Calu3 (cell line): ENCODE data around the gene NKX6-2. TPM values are rescaled to one million over a fixed set of nuclear protein-coding genes. Genes with fewer than 3 reads are reported as not detected.

Source experiments
- BruUV-seq: library from RNA; stranded (reverse); fragments of 400-500 nt; replicated peaks from 2 replicates; lab custom pipeline; 2021; lab: Mats Ljungman, UMichigan
- CTCF ChIA-PET: fragments of 300-600 bp; sonication (Branson Sonifier 250); formaldehyde crosslinking; loops from one replicate; lab custom pipeline; 2022; ENCODE audit warnings: antibody characterized with exemption; lab: Charles Lee
- DNase-seq: peaks from one replicate; pipeline ENCODE4 v3.0.0; 2022
- H3K27ac Mint-ChIP-seq: one replicate; pipeline ENCODE4 v1.8.0; 2022; ENCODE audit warnings: mixed read lengths; ENCODE audit not compliant: unreplicated experiment
- H3K27me3 Mint-ChIP-seq: one replicate; pipeline ENCODE4 v1.8.0; 2022; ENCODE audit warnings: mixed read lengths; ENCODE audit not compliant: unreplicated experiment
- H3K36me3 Mint-ChIP-seq: one replicate; pipeline ENCODE4 v1.8.0; 2022; ENCODE audit warnings: mild to moderate bottlenecking, moderate library complexity, mixed read lengths; ENCODE audit not compliant: insufficient read depth, unreplicated experiment
- H3K4me1 Mint-ChIP-seq: one replicate; pipeline ENCODE4 v1.8.0; 2022; ENCODE audit warnings: mild to moderate bottlenecking, low read depth, mixed read lengths; ENCODE audit not compliant: unreplicated experiment
- H3K4me3 Mint-ChIP-seq: one replicate; pipeline ENCODE4 v1.8.0; 2022; ENCODE audit warnings: mild to moderate bottlenecking, low read depth, moderate library complexity, mixed read lengths; ENCODE audit not compliant: unreplicated experiment
- H3K9me3 Mint-ChIP-seq: one replicate; pipeline ENCODE4 v1.8.0; 2022; ENCODE audit warnings: low read depth, mixed read lengths; ENCODE audit not compliant: unreplicated experiment
- CTCF ChIP-seq: fragments of 200-600 bp; IDR thresholded peaks from one replicate; pipeline ENCODE4 v1.8.0; 2022; ENCODE audit warnings: antibody characterized with exemption; ENCODE audit not compliant: unreplicated experiment
- intact Hi-C: fragments of 100-400 bp; cut with micrococcal nuclease; formaldehyde crosslinking; loops from one replicate; pipeline ENCODE4 v1.10.0; 2022; ENCODE audit not compliant: unreplicated experiment
- total RNA-seq: library from RNA; stranded (reverse); gene quantifications from 2 replicates; pipeline ENCODE4 v1.2.3, GENCODE V29; 2022

Gene NKX6-2
- total RNA-seq, 1 experiment from 2014 or later: not detected

- no peak for TF ChIP-seq CTCF
- CTCF ChIA-PET: no interaction called here
- Mint-ChIP-seq H3K27ac (no peak overlapping the region), H3K4me3 (no peak overlapping the region), H3K4me1 (no peaks in the 10 kb centered on the region), H3K27me3 (no peaks in the 10 kb centered on the region), H3K9me3 (peaks cover 6% of the 10 kb centered on the region), H3K36me3 (peaks cover 5% of the 10 kb centered on the region)
- no peak for DNase-seq
- intact Hi-C loops: no loop called here
- BruUV-seq: no TSS peak
Measured at GRCh38 chr10:132754071-132754470, 31.9 kb downstream of the NKX6-2 start.

GRCh38 chr10:132753596-132753995 lies 32.4 kb downstream of the NKX6-2 start:
- Mint-ChIP-seq H3K9me3 (peaks cover 6% of the 10 kb centered on the region), H3K27ac (no peak overlapping the region), H3K4me1 (no peaks in the 10 kb centered on the region), H3K4me3 (no peak overlapping the region), H3K27me3 (no peaks in the 10 kb centered on the region), H3K36me3 (peaks cover 5% of the 10 kb centered on the region)
- no TSS peak for BruUV-seq
- intact Hi-C loops: no loop called here
- CTCF ChIA-PET: no interaction called here
- no peak for DNase-seq
- no peak for TF ChIP-seq CTCF

- intact Hi-C loops: no loop called here
- TF ChIP-seq CTCF: no peak
- H3K27ac Mint-ChIP-seq: no peak overlapping the region
- H3K27me3 Mint-ChIP-seq: no peaks in the 10 kb centered on the region
- BruUV-seq: no TSS peak
- peaks cover 5% of the 10 kb centered on the region for H3K36me3 Mint-ChIP-seq
- no peaks in the 10 kb centered on the region for H3K4me1 Mint-ChIP-seq
- H3K9me3 Mint-ChIP-seq: peaks cover 6% of the 10 kb centered on the region
- no peak overlapping the region for H3K4me3 Mint-ChIP-seq
- CTCF ChIA-PET: no interaction called here
- DNase-seq: no peak
Measured at GRCh38 chr10:132752961-132753360, 33.0 kb downstream of the NKX6-2 start.

- Mint-ChIP-seq H3K9me3 (peaks cover 6% of the 10 kb centered on the region), H3K36me3 (peaks cover 5% of the 10 kb centered on the region), H3K4me3 (no peak overlapping the region), H3K4me1 (no peaks in the 10 kb centered on the region), H3K27ac (no peak overlapping the region), H3K27me3 (no peaks in the 10 kb centered on the region)
- BruUV-seq: no TSS peak
- DNase-seq: no peak
- CTCF ChIA-PET: no interaction called here
- TF ChIP-seq CTCF: no peak
- intact Hi-C loops: no loop called here
Measured at GRCh38 chr10:132752378-132752777, 33.6 kb downstream of the NKX6-2 start.
